GM12873 (cell line): ENCODE data around the gene SH3RF3.

Experiments
- CTCF ChIP-seq: IDR thresholded peaks from 2 replicates; pipeline ENCODE4 v1.5.1; 2012; ENCODE audit warnings: low read depth, mild to moderate bottlenecking, moderate library complexity, low read length, control low read depth; ENCODE audit not compliant: insufficient read depth; ENCODE audit errors: missing control alignments

SH3RF3 gene

DNA sequence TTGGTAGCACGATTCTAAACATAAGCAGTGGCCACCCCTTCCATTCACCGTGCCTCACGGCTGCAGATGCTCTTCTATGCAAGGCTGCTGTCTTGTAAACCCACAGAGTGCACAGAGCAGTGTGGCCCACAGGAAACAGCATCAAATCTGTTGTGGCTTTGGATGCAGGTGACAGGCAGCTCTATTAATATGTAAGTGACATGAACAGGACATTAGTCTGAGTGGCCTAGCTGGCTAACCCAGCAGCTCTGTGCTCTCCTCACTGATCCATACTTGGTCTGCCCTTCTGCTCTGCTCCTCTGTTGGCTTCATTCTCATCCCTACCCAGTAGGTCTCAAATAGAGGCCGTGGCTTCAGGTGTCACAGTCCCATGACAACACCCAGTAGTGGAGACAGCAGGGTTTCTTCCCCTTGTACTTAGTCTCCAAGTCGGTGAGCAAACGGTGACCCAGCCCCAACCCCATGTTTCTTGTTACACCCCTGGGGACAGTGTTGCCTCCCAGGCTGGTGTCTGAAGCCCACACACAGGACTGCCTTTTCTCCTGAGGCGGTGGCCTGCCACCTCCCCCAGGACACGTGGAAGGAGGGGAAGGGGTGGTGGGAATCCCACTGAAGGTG lies 5.8 kb downstream of the SH3RF3 start:
- no peak for TF ChIP-seq CTCF

GRCh38 chr2:109135359-109136197 lies 6.6 kb downstream of the SH3RF3 start:
- TF ChIP-seq CTCF: no peak

- TF ChIP-seq CTCF: no peak
Observed at GRCh38 chr2:109136542-109136941, 7.5 kb downstream of the SH3RF3 start.

- TF ChIP-seq CTCF: no peak
Observed at GRCh38 chr2:109137616-109138015, 8.6 kb downstream of the SH3RF3 start.

- no peak for TF ChIP-seq CTCF
Observed at GRCh38 chr2:109138449-109138848, 9.4 kb downstream of the SH3RF3 start.

GRCh38 chr2:109139002-109139401 lies 10.0 kb downstream of the SH3RF3 start:
- no peak for TF ChIP-seq CTCF

GRCh38 chr2:109139865-109140396 lies 10.9 kb downstream of the SH3RF3 start:
- TF ChIP-seq CTCF: no peak
